ENCODE results near the gene SETMAR.

The SETMAR gene

GRCh38 chr3:4303187-4304123 is at the start of gene SETMAR:
SETMAR (plus strand) TSS chr3:4303369; CDS start chr3:4303371, 2 bp downstream.
- Histone ChIP-seq H3K9ac (peak within 1 kb of the TSS; percentile 12), H3K9me3 (ENCODE audit: control insufficient read depth, low read length) (no peaks in the 10 kb centered on the region), H2AFZ (peak within 1 kb of the TSS; percentile 97), H3K4me3 (ENCODE audit: low read depth, low read length) (peak within 1 kb of the TSS; percentile 94), H3K27me3 (ENCODE audit: control insufficient read depth, insufficient read depth, low read length) (no peaks in the 10 kb centered on the region), H3K27ac (peak within 1 kb of the TSS; percentile 81), H3K36me3 (ENCODE audit: control insufficient read depth, insufficient read depth, low read length) (no peaks in the 10 kb centered on the region), H3K4me1 (peaks cover 5% of the 10 kb centered on the region), H3K79me2 (peaks cover 2% of the 10 kb centered on the region), H3K4me2 (ENCODE audit: low read length) (peak within 1 kb of the TSS; percentile 79)
- TF ChIP-seq, protein P1, sequence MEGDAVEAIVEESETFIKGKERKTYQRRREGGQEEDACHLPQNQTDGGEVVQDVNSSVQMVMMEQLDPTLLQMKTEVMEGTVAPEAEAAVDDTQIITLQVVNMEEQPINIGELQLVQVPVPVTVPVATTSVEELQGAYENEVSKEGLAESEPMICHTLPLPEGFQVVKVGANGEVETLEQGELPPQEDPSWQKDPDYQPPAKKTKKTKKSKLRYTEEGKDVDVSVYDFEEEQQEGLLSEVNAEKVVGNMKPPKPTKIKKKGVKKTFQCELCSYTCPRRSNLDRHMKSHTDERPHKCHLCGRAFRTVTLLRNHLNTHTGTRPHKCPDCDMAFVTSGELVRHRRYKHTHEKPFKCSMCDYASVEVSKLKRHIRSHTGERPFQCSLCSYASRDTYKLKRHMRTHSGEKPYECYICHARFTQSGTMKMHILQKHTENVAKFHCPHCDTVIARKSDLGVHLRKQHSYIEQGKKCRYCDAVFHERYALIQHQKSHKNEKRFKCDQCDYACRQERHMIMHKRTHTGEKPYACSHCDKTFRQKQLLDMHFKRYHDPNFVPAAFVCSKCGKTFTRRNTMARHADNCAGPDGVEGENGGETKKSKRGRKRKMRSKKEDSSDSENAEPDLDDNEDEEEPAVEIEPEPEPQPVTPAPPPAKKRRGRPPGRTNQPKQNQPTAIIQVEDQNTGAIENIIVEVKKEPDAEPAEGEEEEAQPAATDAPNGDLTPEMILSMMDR (IDR thresholded peaks at IDR 0.05), result no peak

- H3K36me3 ChIP-seq (ENCODE audit: control insufficient read depth, insufficient read depth, low read length), result no peaks in the 10 kb centered on the region
- peak overlapping the region; percentile 97 for H3K27ac ChIP-seq
- H3K9ac ChIP-seq, result no peak overlapping the region
- H3K27me3 ChIP-seq (ENCODE audit: control insufficient read depth, insufficient read depth, low read length), result no peaks in the 10 kb centered on the region
- peaks cover 33% of the 10 kb centered on the region for H3K4me1 ChIP-seq
- H3K9me3 ChIP-seq (ENCODE audit: control insufficient read depth, low read length), result no peaks in the 10 kb centered on the region
- H2AFZ ChIP-seq, result peak overlapping the region; percentile 63
- TF ChIP-seq, protein P1 (IDR thresholded peaks at IDR 0.05), result no peak
- no peaks in the 10 kb centered on the region for H3K79me2 ChIP-seq
- H3K4me2 ChIP-seq (ENCODE audit: low read length), result peak overlapping the region; percentile 47
- no peak overlapping the region for H3K4me3 ChIP-seq (ENCODE audit: low read depth, low read length)
These were observed 41.8 kb upstream of the SETMAR start for GRCh38 chr3:4261406-4261805.

DNA sequence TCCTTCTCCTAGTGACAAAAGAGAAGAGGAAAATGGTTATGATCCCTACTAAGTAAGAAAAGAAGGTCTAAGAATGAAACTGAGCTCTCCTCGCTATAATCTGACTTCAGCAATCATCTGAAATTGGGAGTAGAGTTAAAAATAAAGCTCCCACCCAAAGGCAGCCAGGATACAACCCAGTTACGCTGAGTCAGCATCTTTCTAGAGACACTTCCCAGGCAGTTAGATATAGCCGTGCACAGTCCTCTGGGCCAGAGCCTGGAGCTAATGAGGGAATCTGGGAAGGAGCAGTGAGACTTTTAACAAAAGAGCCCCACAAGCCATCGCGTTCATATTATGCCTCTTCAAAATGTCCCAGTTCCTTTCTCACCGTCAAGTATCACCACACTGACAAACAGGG is 39.1 kb upstream of the SETMAR start:
- no peaks in the 10 kb centered on the region for H3K27me3 ChIP-seq (ENCODE audit: control insufficient read depth, insufficient read depth, low read length)
- H3K9me3 ChIP-seq (ENCODE audit: control insufficient read depth, low read length), result no peaks in the 10 kb centered on the region
- H3K4me1 ChIP-seq, result peaks cover 33% of the 10 kb centered on the region
- H3K4me2 ChIP-seq (ENCODE audit: low read length), result no peak overlapping the region
- no peak overlapping the region for H3K4me3 ChIP-seq (ENCODE audit: low read depth, low read length)
- TF ChIP-seq, protein P1 (IDR thresholded peaks at IDR 0.05), result no peak
- H3K9ac ChIP-seq, result no peak overlapping the region
- peak overlapping the region; percentile 97 for H3K27ac ChIP-seq
- peak overlapping the region; percentile 12 for H2AFZ ChIP-seq
- no peaks in the 10 kb centered on the region for H3K79me2 ChIP-seq
- H3K36me3 ChIP-seq (ENCODE audit: control insufficient read depth, insufficient read depth, low read length), result no peaks in the 10 kb centered on the region

GRCh38 chr3:4270720-4271119 is 32.4 kb upstream of the SETMAR start:
- H3K4me2 ChIP-seq (ENCODE audit: low read length), result no peak overlapping the region
- no peak overlapping the region for H3K9ac ChIP-seq
- no peaks in the 10 kb centered on the region for H3K9me3 ChIP-seq (ENCODE audit: control insufficient read depth, low read length)
- H3K4me3 ChIP-seq (ENCODE audit: low read depth, low read length), result no peak overlapping the region
- H3K27ac ChIP-seq, result peak overlapping the region; percentile 77
- TF ChIP-seq, protein P1 (IDR thresholded peaks at IDR 0.05), result no peak
- no peaks in the 10 kb centered on the region for H3K36me3 ChIP-seq (ENCODE audit: control insufficient read depth, insufficient read depth, low read length)
- peaks cover 16% of the 10 kb centered on the region for H3K4me1 ChIP-seq
- H3K79me2 ChIP-seq, result no peaks in the 10 kb centered on the region
- H3K27me3 ChIP-seq (ENCODE audit: control insufficient read depth, insufficient read depth, low read length), result no peaks in the 10 kb centered on the region
- peak overlapping the region; percentile 55 for H2AFZ ChIP-seq
